SK-N-SH treated with all-trans-retinoic acid at 6 μM for 48 hours (cell line): Measurements from ENCODE around the gene SLC9A7.

ENCODE experiments used
- ATAC-seq: fragments of 200-7000 bp; cut with Tn5 transposase; 3 replicates; pipeline ENCODE4 v1.9.1; 2020; ENCODE audit warnings: mild to moderate bottlenecking, moderate library complexity
- ARNTL ChIP-seq: fragments of 450-650 bp; formaldehyde crosslinking; IDR thresholded peaks from 2 replicates; pipeline ENCODE4 v1.5.0; 2020; ENCODE audit warnings: low read depth, mild to moderate bottlenecking, moderate library complexity, borderline replicate concordance
- CREB5 ChIP-seq: fragments of 250-450 bp; sonication (Bioruptor Pico); IDR thresholded peaks from 2 replicates; pipeline ENCODE4 v1.5.1; 2020; ENCODE audit warnings: low read depth, mild to moderate bottlenecking, moderate library complexity
- CSDC2 ChIP-seq: fragments of 250-450 bp; sonication (Bioruptor Pico); IDR thresholded peaks from 2 replicates; pipeline ENCODE4 v1.5.0; 2020; ENCODE audit warnings: mild to moderate bottlenecking, moderate library complexity
- GLIS3 ChIP-seq: fragments of 250-450 bp; sonication (Bioruptor Pico); IDR thresholded peaks from 2 replicates; pipeline ENCODE4 v1.5.0; 2020; ENCODE audit warnings: mild to moderate bottlenecking, moderate library complexity
- ISL1 ChIP-seq: fragments of 250-450 bp; sonication (Bioruptor Pico); IDR thresholded peaks from 2 replicates; pipeline ENCODE4 v2.1.2; 2022; ENCODE audit warnings: mild to moderate bottlenecking, moderate library complexity
- OSR1 ChIP-seq: fragments of 250-450 bp; sonication (Bioruptor Pico); IDR thresholded peaks from 2 replicates; pipeline ENCODE4 v1.8.0; 2022; ENCODE audit warnings: moderate library complexity, mild to moderate bottlenecking, inconsistent platforms
- POU6F1 ChIP-seq: fragments of 250-450 bp; sonication (Bioruptor Pico); IDR thresholded peaks from 2 replicates; pipeline ENCODE4 v1.8.0; 2021; ENCODE audit warnings: low read depth, mild to moderate bottlenecking, moderate library complexity, borderline replicate concordance
- PPARA ChIP-seq: fragments of 250-450 bp; sonication (Bioruptor Pico); IDR thresholded peaks from 2 replicates; pipeline ENCODE4 v1.5.0; 2020; ENCODE audit warnings: mild to moderate bottlenecking, borderline replicate concordance
- RARB ChIP-seq: fragments of 250-450 bp; sonication (Bioruptor Pico); IDR thresholded peaks from 2 replicates; pipeline ENCODE4 v1.8.0; 2021; ENCODE audit warnings: mild to moderate bottlenecking, moderate library complexity
- SNAI2 ChIP-seq: fragments of 250-450 bp; sonication (Bioruptor Pico); IDR thresholded peaks from 2 replicates; pipeline ENCODE4 v1.5.0; 2020; ENCODE audit warnings: mild to moderate bottlenecking, moderate library complexity
- TCF4 ChIP-seq: fragments of 250-450 bp; sonication (Bioruptor Pico); IDR thresholded peaks from 2 replicates; pipeline ENCODE4 v1.8.0; 2021; ENCODE audit warnings: mild to moderate bottlenecking, moderate library complexity, borderline replicate concordance
- TOX ChIP-seq: fragments of 250-450 bp; sonication (Bioruptor Pico); IDR thresholded peaks from 2 replicates; pipeline ENCODE4 v1.8.0; 2021; ENCODE audit warnings: mild to moderate bottlenecking, moderate library complexity, borderline replicate concordance
- ZC3H10 ChIP-seq: fragments of 250-450 bp; sonication (Bioruptor Pico); IDR thresholded peaks from 2 replicates; pipeline ENCODE4 v1.5.1; 2021; ENCODE audit warnings: mild to moderate bottlenecking, moderate library complexity
- ZFP3 ChIP-seq: fragments of 250-450 bp; sonication (Bioruptor Pico); IDR thresholded peaks from 2 replicates; pipeline ENCODE4 v1.5.0; 2020; ENCODE audit warnings: mild to moderate bottlenecking, moderate library complexity
- ZFP30 ChIP-seq: fragments of 450-650 bp; formaldehyde crosslinking; IDR thresholded peaks from 2 replicates; pipeline ENCODE4 v1.5.0; 2022; ENCODE audit warnings: mild to moderate bottlenecking, moderate library complexity
- ZNF565 ChIP-seq: fragments of 450-650 bp; formaldehyde crosslinking; conservative IDR thresholded peaks from 2 replicates; pipeline ENCODE4 v1.5.0; 2020; ENCODE audit warnings: low read depth, mild to moderate bottlenecking, moderate library complexity
- ZNF70 ChIP-seq: fragments of 450-650 bp; formaldehyde crosslinking; IDR thresholded peaks from 2 replicates; pipeline ENCODE4 v1.5.0; 2020; ENCODE audit warnings: mild to moderate bottlenecking, moderate library complexity
- ZNF8 ChIP-seq: fragments of 450-650 bp; formaldehyde crosslinking; IDR thresholded peaks from 2 replicates; pipeline ENCODE4 v1.5.0; 2020; ENCODE audit warnings: mild to moderate bottlenecking, moderate library complexity
- TF ChIP-seq, protein P1 (sequence below): fragments of 250-450 bp; sonication (Bioruptor Pico); IDR thresholded peaks from 2 replicates; pipeline ENCODE4 v1.8.0; 2020; ENCODE audit warnings: mild to moderate bottlenecking, moderate library complexity, borderline replicate concordance
- TF ChIP-seq, protein P2 (sequence below): fragments of 250-450 bp; sonication (Bioruptor Pico); IDR thresholded peaks from 2 replicates; pipeline ENCODE4 v1.5.1; 2021; ENCODE audit warnings: mild to moderate bottlenecking, moderate library complexity

The SLC9A7 gene

GRCh38 chrX:46687619-46688018, 71.3 kb downstream of the SLC9A7 start:
- TF ChIP-seq TCF4 (CRISPR knock-in tag) (no peak), CREB5 (CRISPR knock-in tag) (no peak), OSR1 (CRISPR knock-in tag) (no peak), ZNF565 (CRISPR knock-in tag) (no peak), ISL1 (no peak), RARB (no peak), TOX (CRISPR knock-in tag) (no peak), CSDC2 (no peak), ARNTL (no peak), GLIS3 (CRISPR knock-in tag) (no peak), ZNF8 (no peak), POU6F1 (CRISPR knock-in tag) (no peak), ZFP3 (CRISPR knock-in tag) (no peak)
- TF ChIP-seq, protein P1, sequence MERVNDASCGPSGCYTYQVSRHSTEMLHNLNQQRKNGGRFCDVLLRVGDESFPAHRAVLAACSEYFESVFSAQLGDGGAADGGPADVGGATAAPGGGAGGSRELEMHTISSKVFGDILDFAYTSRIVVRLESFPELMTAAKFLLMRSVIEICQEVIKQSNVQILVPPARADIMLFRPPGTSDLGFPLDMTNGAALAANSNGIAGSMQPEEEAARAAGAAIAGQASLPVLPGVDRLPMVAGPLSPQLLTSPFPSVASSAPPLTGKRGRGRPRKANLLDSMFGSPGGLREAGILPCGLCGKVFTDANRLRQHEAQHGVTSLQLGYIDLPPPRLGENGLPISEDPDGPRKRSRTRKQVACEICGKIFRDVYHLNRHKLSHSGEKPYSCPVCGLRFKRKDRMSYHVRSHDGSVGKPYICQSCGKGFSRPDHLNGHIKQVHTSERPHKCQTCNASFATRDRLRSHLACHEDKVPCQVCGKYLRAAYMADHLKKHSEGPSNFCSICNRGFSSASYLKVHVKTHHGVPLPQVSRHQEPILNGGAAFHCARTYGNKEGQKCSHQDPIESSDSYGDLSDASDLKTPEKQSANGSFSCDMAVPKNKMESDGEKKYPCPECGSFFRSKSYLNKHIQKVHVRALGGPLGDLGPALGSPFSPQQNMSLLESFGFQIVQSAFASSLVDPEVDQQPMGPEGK (CRISPR knock-in tag), result no peak
- TF ChIP-seq, all 23 proteins: peak for 0
- no peak for ATAC-seq

DNA sequence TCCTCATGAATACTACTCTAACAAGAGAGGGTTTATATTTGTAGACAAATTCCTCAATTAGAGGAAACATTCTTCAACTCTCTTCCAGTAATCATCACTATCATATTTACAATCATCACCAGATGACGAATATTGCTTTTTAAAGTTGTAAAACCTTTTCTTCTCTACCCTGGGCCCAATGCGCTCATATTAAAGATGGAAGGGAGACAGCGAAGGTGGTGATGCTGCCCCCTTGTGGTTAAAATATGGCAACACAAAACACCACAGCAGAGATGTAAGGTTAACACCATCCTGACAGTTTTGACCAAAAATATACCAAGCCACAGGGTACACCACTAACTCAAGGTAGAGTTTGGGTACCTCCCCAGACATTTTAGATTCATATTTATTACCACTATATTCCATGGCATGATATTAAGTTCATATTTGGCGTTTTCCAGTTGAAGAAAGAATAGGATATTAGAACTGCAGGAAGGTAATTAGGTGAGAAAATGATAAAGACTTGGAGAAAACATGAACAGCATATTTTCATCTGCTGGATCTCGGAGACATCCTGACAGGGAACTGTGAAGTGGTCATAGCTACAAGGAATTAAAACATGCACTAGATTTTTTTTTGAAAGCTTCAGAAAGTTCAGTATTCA, 72.8 kb downstream of the SLC9A7 start:
- ATAC-seq, result peak; percentile 95
- TF ChIP-seq ZNF70 (CRISPR knock-in tag) (no peak), ZFP3 (CRISPR knock-in tag) (no peak), ZC3H10 (no peak), RARB (no peak), ARNTL (no peak), TOX (CRISPR knock-in tag) (no peak), POU6F1 (CRISPR knock-in tag) (no peak), ISL1 (no peak), OSR1 (CRISPR knock-in tag) (no peak), PPARA (CRISPR knock-in tag) (no peak), SNAI2 (CRISPR knock-in tag) (no peak), ZFP30 (no peak), GLIS3 (CRISPR knock-in tag) (no peak), CSDC2 (no peak), CREB5 (CRISPR knock-in tag) (no peak), TCF4 (CRISPR knock-in tag) (no peak), ZNF8 (no peak)
- TF ChIP-seq, protein P1 (CRISPR knock-in tag), result no peak
- TF ChIP-seq, protein P2, sequence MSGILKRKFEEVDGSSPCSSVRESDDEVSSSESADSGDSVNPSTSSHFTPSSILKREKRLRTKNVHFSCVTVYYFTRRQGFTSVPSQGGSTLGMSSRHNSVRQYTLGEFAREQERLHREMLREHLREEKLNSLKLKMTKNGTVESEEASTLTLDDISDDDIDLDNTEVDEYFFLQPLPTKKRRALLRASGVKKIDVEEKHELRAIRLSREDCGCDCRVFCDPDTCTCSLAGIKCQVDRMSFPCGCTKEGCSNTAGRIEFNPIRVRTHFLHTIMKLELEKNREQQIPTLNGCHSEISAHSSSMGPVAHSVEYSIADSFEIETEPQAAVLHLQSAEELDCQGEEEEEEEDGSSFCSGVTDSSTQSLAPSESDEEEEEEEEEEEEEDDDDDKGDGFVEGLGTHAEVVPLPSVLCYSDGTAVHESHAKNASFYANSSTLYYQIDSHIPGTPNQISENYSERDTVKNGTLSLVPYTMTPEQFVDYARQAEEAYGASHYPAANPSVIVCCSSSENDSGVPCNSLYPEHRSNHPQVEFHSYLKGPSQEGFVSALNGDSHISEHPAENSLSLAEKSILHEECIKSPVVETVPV (CRISPR knock-in tag), result no peak
